H9 (cell line): Measurements from ENCODE around the gene BICDL1. TPM values are rescaled to one million over a fixed set of nuclear protein-coding genes. Genes with fewer than 3 reads are reported as not detected.

Source experiments
- DNase-seq: peaks from one replicate; pipeline ENCODE4 v3.0.0-alpha.2; 2017
- H2AFZ ChIP-seq: one replicate; pipeline ENCODE4 v1.6.1; 2013; ENCODE audit warnings: mild to moderate bottlenecking, low read length, control low read depth, moderate library complexity
- H2AK5ac ChIP-seq: 2 replicates; pipeline ENCODE4 v1.6.1; 2013; ENCODE audit warnings: low read length, control low read depth, mixed read lengths; ENCODE audit not compliant: insufficient read length
- H2BK120ac ChIP-seq: one replicate; pipeline ENCODE4 v1.6.1; 2013; ENCODE audit warnings: low read depth, mild to moderate bottlenecking, low read length, control low read depth, inconsistent platforms; ENCODE audit not compliant: poor library complexity, severe bottlenecking
- H2BK12ac ChIP-seq: 2 replicates; pipeline ENCODE4 v1.6.1; 2013; ENCODE audit warnings: low read length, control low read depth, mixed read lengths, low read depth; ENCODE audit not compliant: insufficient read length
- H2BK15ac ChIP-seq: 2 replicates; pipeline ENCODE4 v1.6.1; 2013; ENCODE audit warnings: low read depth, low read length, control low read depth
- H2BK20ac ChIP-seq: one replicate; pipeline ENCODE4 v1.6.1; 2013; ENCODE audit warnings: low read depth, mild to moderate bottlenecking, low read length, control low read depth, inconsistent platforms; ENCODE audit not compliant: poor library complexity, severe bottlenecking
- H2BK5ac ChIP-seq: 2 replicates; pipeline ENCODE4 v1.6.1; 2013; ENCODE audit warnings: low read length, control low read depth, mixed read lengths; ENCODE audit not compliant: insufficient read length
- H3K14ac ChIP-seq: 2 replicates; pipeline ENCODE4 v1.6.1; 2013; ENCODE audit warnings: low read length, control low read depth; ENCODE audit not compliant: insufficient read depth
- H3K18ac ChIP-seq: 2 replicates; pipeline ENCODE4 v1.6.1; 2013; ENCODE audit warnings: low read depth, mild to moderate bottlenecking, mixed read lengths, low read length, control low read depth; ENCODE audit not compliant: insufficient read length
- H3K23ac ChIP-seq: 2 replicates; pipeline ENCODE4 v1.6.1; 2013; ENCODE audit warnings: low read length, control low read depth, mixed read lengths, low read depth; ENCODE audit not compliant: insufficient read length
- H3K23me2 ChIP-seq: 2 replicates; pipeline ENCODE4 v1.6.1; 2013; ENCODE audit warnings: low read depth, mild to moderate bottlenecking, mixed read lengths, low read length, control low read depth; ENCODE audit not compliant: insufficient read length, poor library complexity, severe bottlenecking
- H3K27ac ChIP-seq: 2 replicates; pipeline ENCODE4 v1.5.1; 2013; ENCODE audit warnings: low read length, control low read depth, mixed read lengths, low read depth; ENCODE audit not compliant: insufficient read length
- H3K27me3 ChIP-seq: 2 replicates; pipeline ENCODE4 v1.6.1; 2013; ENCODE audit warnings: low read length, control low read depth, inconsistent platforms; ENCODE audit not compliant: insufficient read depth
- H3K4ac ChIP-seq: 2 replicates; pipeline ENCODE4 v1.6.1; 2013; ENCODE audit warnings: low read depth, mild to moderate bottlenecking, control low read depth, inconsistent platforms, low read length, moderate library complexity
- H3K4me1 ChIP-seq: 2 replicates; pipeline ENCODE4 v1.6.1; 2013; ENCODE audit warnings: low read length, control low read depth, inconsistent platforms; ENCODE audit not compliant: insufficient read depth
- H3K4me2 ChIP-seq: 2 replicates; pipeline ENCODE4 v1.6.1; 2013; ENCODE audit warnings: low read length, control low read depth, mixed read lengths; ENCODE audit not compliant: insufficient read length, insufficient read depth
- H3K56ac ChIP-seq: 2 replicates; pipeline ENCODE4 v1.6.1; 2013; ENCODE audit warnings: low read depth, mild to moderate bottlenecking, mixed read lengths, low read length, control low read depth; ENCODE audit not compliant: insufficient read length
- H3K79me1 ChIP-seq: 2 replicates; pipeline ENCODE4 v1.6.1; 2013; ENCODE audit warnings: low read depth, mild to moderate bottlenecking, moderate library complexity, low read length, control low read depth, inconsistent platforms; ENCODE audit not compliant: insufficient read depth, poor library complexity, severe bottlenecking
- H3K79me2 ChIP-seq: 2 replicates; pipeline ENCODE4 v1.6.1; 2013; ENCODE audit warnings: low read length, control low read depth, inconsistent platforms; ENCODE audit not compliant: insufficient read depth
- H3K9ac ChIP-seq: 2 replicates; pipeline ENCODE4 v1.6.1; 2013; ENCODE audit warnings: low read length, control low read depth, mixed read lengths; ENCODE audit not compliant: insufficient read length; ENCODE audit errors: extremely low read depth
- H3K9me3 ChIP-seq: one replicate; pipeline ENCODE4 v1.6.1; 2013; ENCODE audit warnings: low read depth, low read length, inconsistent platforms; ENCODE audit not compliant: control insufficient read depth
- H3T11ph ChIP-seq: one replicate; pipeline ENCODE4 v1.6.1; 2013; ENCODE audit warnings: mild to moderate bottlenecking, low read length, control low read depth, inconsistent platforms
- H4K20me1 ChIP-seq: one replicate; pipeline ENCODE4 v1.6.1; 2013; ENCODE audit not compliant: control insufficient read depth, insufficient read length, insufficient read depth
- H4K5ac ChIP-seq: 2 replicates; pipeline ENCODE4 v1.6.1; 2013; ENCODE audit warnings: low read depth, mild to moderate bottlenecking, mixed read lengths, low read length, control low read depth; ENCODE audit not compliant: insufficient read length
- H4K8ac ChIP-seq: replicated peaks from 2 replicates; pipeline ENCODE4 v1.6.1; 2013; ENCODE audit warnings: low read length, control low read depth, mixed read lengths, low read depth; ENCODE audit not compliant: insufficient read length
- H4K91ac ChIP-seq: 2 replicates; pipeline ENCODE4 v1.6.1; 2013; ENCODE audit warnings: low read depth, mild to moderate bottlenecking, moderate library complexity, mixed read lengths, low read length, control low read depth; ENCODE audit not compliant: insufficient read length
- H3K27ac Mint-ChIP-seq, 3 experiments: 2 replicates in 2 of 3; 3 replicates in 1 of 3; pipeline ENCODE4 v1.8.0; 2020 to 2021; ENCODE audit warnings: mixed read lengths in 3 of 3, mild to moderate bottlenecking in 1 of 3, moderate library complexity in 1 of 3
- H3K27me3 Mint-ChIP-seq: 2 replicates; pipeline ENCODE4 v1.8.0; 2021; ENCODE audit warnings: low read depth, mild to moderate bottlenecking, moderate library complexity, mixed read lengths
- H3K36me3 Mint-ChIP-seq, 3 experiments: 2 replicates in 2 of 3; 3 replicates in 1 of 3; pipeline ENCODE4 v1.8.0; 2020 to 2021; ENCODE audit warnings: low read depth in 3 of 3, mixed read lengths in 3 of 3; ENCODE audit not compliant: insufficient read depth in 1 of 3
- H3K4me1 Mint-ChIP-seq, 2 experiments: 2 replicates each; pipeline ENCODE4 v1.8.0; 2020; ENCODE audit warnings: mixed read lengths in 2 of 2
- H3K4me3 Mint-ChIP-seq, 2 experiments: 2 replicates in 1 of 2; 3 replicates in 1 of 2; pipeline ENCODE4 v1.8.0; 2020 to 2021; ENCODE audit warnings: mild to moderate bottlenecking in 2 of 2, mixed read lengths in 2 of 2, moderate library complexity in 1 of 2
- H3K9me3 Mint-ChIP-seq, 2 experiments: 2 replicates in 1 of 2; 3 replicates in 1 of 2; pipeline ENCODE4 v1.8.0; 2020; ENCODE audit warnings: mild to moderate bottlenecking in 2 of 2, mixed read lengths in 2 of 2, moderate library complexity in 1 of 2
- CTCF ChIP-seq: fragments of 200-600 bp; sonication (generic); conservative IDR thresholded peaks from 3 replicates; pipeline ENCODE4 v1.8.0; 2021; ENCODE audit warnings: antibody characterized with exemption, mild to moderate bottlenecking
- WGBS: extraction: QIAGEN DNeasy Blood & Tissue Kit; methylation state at CpG from one replicate; pipeline ENCODE4 v1.1.7; 2013; ENCODE audit warnings: missing lambda C conversion rate, low lambda C conversion rate, mixed read lengths; ENCODE audit not compliant: insufficient read length; ENCODE audit errors: extremely low coverage; 5-methylcytosine and 5-hydroxymethylcytosine counted together
- total RNA-seq: library from RNA; stranded (reverse); gene quantifications from 2 replicates; pipeline ENCODE4 v1.2.1, GENCODE V29; 2021

BICDL1 gene
- total RNA-seq, 1 experiment from 2014 or later: 13.8 TPM

DNA sequence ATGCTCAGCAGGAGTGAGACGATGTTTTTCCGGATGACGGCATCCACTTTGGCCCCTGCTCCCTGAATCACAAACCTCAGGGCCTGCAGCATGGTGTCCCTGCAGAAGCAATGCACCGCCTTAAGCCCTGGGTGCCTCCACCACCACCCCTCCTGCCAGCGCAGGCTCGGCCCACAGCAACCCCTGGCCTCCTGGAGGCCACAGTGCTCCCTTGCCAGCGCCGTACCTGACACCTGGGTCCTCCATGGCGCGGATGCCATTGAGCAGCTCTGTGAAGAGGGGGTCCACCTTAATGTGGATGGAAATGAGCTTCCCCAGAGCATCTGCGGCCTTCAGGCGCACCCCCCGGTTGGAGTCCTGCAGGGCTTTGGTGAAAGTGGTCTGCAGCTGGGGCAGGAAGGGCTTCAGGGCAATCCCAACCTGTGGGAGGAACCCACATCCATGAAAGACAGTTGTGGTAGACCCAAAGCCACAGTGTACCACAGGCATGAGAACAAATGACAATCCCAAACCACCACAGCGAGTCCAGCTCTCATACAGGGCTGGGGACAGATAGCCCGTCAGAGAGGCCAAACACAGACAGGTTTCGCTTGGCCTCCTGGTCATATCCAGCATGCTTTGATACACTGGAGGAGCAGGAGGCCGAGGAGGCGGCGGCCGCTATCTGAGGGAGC lies 145.4 kb downstream of the BICDL1 start:
- Mint-ChIP-seq H3K9me3 (no peaks in the 10 kb centered on the region), H3K4me1 (no peaks in the 10 kb centered on the region), H3K4me3 (no peak overlapping the region), H3K36me3 (peaks cover 57 to 97% (median 94%) of the 10 kb centered on the region in 3 experiments; a peak in 6 of 7 replicates), H3K27me3 (no peaks in the 10 kb centered on the region), H3K27ac (0 out of 7 replicates have a peak overlapping the region, but pooled peaks of 1 of the 3 experiments have one; percentile 57)
- Histone ChIP-seq H2AFZ (no peak overlapping the region), H3K9ac (no peak overlapping the region), H3K27me3 (no peaks in the 10 kb centered on the region), H4K20me1 (no peaks in the 10 kb centered on the region), H3K14ac (no peak overlapping the region), H2AK5ac (no peak overlapping the region), H4K91ac (no peak overlapping the region), H3K79me1 (no peaks in the 10 kb centered on the region), H3K9me3 (no peaks in the 10 kb centered on the region), H2BK15ac (no peak overlapping the region), H4K5ac (no peak overlapping the region), H2BK20ac (no peak overlapping the region), H3K23ac (no peak overlapping the region), H2BK120ac (no peak overlapping the region), H3K18ac (no peak overlapping the region), H3T11ph (no peak overlapping the region), H3K56ac (no peak overlapping the region), H2BK12ac (no peak overlapping the region), H2BK5ac (no peak overlapping the region), H3K23me2 (no peaks in the 10 kb centered on the region), H3K27ac (no peak overlapping the region), H3K4ac (no peak overlapping the region), H3K4me1 (no peaks in the 10 kb centered on the region), H3K4me2 (no peak overlapping the region), H4K8ac (no peak overlapping the region), H3K79me2 (no peaks in the 10 kb centered on the region)
- no peak for TF ChIP-seq CTCF
- DNase-seq: no peak
- WGBS: no CpG with 5 or more reads among the region's 20 CpGs
